Measurements from ENCODE around the gene SYNGR2.
"Not testable (repeated sequence)": the region's sequence is repeated elsewhere in the genome, so short reads cannot be mapped to it uniquely, and the experiment has no call there.

Gene SYNGR2

DNA sequence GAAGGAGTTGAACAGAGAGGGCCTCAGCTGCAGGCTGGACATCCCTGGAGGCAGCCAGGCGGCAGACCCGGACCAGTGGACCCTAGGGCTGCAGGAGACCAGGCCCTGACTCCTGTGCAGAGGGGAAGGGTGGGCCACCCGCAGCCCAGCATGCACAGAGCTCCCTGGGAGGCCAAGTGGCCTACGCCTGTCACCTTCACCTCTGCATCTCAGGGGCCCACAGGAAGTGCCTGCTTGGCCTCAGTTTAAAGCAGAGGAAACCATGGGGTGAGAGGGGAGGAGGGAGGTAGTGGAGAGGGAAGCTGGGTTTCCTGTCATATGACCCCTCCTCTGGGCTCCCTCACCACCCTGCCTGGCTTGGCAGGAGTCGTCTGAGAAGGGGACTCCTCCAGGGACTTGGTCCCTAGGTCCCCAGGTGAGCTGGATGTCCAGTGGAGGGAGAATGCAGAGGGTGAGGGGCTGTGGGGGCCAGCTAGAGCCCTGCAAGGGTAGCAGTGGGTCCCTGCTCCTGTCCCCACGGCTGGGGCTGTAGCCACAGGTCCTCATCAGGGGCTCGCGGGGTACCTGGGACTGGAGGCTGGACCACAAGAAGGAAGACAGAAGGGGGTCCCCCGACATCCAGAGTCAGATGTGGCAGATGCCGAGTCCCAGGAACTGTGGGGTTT lies 37.8 kb upstream of the SYNGR2 start, which contains the start of gene TMC8:
TMC8 (plus strand) TSS at position 335 of the 665 bp plus-strand sequence. CDS start 818 bp downstream, outside the sequence.
- DNase-seq, result no peak

GRCh38 chr17:78131172-78132083 lies 37.0 kb upstream of the SYNGR2 start:
- no peak for DNase-seq

- DNase-seq, result no peak
Observed at GRCh38 chr17:78132084-78132676, 36.2 kb upstream of the SYNGR2 start.

GRCh38 chr17:78132767-78133178 lies 35.6 kb upstream of the SYNGR2 start:
- no peak for DNase-seq

- no peak for DNase-seq
Observed at GRCh38 chr17:78133179-78133951, 35.0 kb upstream of the SYNGR2 start.

DNA sequence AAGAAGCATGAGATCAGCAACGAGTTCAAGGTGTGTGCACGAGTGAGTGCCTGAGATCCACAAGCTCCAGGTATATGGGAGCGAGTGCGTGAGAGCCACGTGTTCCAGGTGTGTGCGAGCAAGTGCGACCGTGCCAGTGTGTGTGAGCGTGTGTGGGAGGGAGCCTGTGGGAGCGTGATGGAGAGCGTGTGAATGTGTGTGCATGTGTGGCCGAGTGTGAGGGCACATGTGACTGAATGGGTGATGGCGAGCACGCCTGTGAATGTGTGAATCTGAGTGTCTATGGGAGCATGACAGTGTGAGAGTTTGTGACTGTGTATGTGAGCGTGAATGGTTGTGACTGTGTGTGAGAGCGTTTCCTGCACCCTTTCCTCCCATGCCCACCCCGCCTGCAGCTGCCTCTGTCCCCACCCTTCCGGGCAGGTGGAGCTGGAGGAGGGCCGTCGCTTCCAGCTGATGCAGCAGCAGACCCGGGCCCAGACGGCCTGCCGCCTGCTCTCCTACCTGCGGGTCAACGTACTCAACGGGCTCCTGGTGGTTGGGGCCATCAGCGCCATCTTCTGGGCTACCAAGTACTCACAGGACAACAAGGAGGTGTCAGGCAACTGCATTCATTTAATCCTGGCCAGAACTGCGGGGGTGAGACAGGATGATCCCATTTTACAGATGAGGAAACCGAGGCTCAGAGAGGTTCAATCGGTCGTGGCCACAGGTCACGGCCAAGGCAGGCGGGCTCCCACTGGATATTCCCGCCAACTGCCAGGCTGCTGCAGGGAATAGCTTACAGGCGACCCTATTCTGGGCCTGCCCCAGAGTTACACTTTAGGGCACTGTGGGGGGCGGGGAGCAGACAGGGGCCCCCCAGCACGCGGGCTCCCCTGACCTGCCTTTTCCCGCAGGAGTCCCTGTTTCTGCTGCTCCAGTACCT lies 34.1 kb upstream of the SYNGR2 start:
- DNase-seq, result no peak

DNA sequence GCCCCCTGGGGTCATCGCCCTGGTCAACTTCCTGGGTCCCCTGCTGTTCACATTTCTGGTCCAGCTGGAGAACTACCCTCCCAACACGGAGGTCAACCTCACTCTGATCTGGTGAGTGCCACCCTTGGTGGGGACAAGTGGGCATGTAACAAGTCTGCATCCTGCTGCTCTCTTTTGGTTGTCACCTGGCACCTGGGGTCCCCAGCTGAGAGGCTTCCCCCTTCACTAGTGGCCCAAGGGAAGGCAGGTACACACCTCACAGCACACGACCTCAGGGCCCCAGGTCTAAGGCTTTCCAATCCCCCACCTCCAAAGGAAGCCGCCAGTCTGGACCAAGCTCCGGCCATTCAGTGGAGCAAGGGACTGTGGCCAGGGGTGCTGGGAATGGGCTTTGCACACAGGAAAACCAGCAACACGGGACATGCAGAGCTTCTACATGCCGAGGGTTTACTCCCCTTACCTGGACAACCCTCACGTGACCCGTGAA lies 33.4 kb upstream of the SYNGR2 start:
- DNase-seq, result no peak

- DNase-seq, result no peak
Observed at GRCh38 chr17:78135858-78136500, 32.4 kb upstream of the SYNGR2 start.

GRCh38 chr17:78137392-78138203 lies 30.8 kb upstream of the SYNGR2 start:
- DNase-seq, result no peak

DNA sequence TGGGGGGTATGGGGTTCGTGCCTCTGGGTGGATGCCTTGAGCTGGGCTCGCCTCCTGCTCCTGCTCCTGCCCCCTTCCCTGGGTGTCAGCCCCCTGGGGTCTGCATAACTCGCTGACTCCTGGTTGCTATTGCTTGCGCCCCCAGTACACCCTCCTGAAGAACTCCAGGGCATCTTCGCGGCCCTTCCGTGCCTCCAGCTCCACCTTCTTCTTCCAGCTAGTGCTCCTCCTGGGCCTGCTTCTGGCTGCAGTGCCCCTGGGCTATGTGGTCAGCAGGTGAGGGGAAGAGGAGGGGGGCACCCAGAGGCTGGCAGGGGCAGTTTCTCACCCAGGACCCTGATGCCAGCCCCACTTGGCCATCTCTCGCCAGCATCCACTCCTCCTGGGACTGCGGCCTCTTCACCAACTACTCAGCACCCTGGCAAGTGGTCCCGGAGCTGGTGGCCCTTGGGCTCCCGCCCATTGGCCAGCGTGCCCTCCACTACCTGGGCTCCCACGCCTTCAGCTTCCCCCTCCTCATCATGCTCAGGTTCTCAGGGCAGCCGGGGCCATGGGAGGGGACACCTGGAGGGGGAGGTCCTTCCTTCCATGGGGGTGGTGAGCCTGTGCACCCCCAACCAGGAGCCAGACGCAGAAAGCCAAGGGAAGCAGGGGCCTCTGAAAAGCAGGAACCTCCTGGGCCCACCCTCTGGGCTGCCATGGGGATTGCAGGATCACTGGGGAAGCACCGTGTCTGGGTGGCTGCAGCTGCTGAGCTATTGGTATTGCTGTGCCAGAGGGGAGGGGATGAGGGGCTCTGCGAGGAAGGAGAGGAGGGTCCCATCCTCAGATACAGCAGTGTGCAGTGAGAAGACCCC lies 29.9 kb upstream of the SYNGR2 start:
- DNase-seq, result no peak

DNA sequence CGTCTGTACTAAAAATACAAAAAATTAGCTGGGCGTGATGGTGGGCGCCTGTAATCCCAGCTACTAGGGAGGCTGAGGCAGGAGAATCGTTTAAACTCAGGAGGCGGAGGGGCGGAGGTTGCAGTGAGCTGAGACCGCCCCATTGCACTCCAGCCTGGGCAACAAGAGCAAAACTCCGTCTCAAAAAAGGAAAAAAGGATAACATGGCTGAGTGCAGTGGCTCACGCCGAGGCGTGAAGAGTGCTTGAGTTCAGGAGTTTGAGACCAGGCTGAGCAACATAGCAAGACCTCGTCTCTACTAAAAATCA lies 28.6 kb upstream of the SYNGR2 start:
- not testable (repeated sequence) for DNase-seq

- DNase-seq, result peak; percentile 40
Observed at GRCh38 chr17:78140169-78141051, 28.0 kb upstream of the SYNGR2 start.

- no peak for DNase-seq
Observed at GRCh38 chr17:78141437-78142118, 26.8 kb upstream of the SYNGR2 start.

DNA sequence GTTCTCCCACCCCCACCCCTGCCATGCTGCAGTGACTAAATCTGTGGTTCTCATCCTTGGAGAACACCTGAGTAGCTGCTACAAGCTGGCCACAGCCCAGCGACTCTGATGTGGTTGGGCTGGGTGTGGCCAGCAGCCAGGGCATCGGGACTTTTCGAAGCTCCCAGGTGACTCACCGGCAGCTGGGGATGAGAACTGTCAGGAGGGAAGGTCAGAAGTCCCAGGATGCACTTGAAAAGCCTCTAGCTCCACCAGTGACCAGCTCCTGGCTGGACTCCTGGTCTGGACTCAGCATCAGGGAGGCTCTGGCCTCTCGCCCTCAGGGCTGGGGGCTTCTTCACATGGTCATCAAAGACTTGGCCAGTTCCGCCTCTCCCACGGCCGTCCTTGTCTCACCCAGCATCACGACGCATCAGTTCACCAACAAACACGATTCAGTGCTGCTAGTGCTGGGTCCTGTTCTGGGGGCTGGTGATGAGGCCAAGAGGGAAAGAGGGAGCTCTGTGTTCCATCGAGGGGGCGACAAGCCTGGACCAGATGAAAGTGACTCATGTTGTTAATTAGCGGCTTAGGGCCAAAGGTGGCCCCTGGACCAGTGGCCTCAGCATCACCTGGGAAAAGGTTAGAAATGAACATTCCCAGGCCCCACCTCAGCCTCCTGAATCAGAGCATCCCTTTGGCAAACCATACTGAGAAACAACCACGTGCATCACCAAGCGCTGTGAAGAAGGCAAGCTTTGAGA lies 26.1 kb upstream of the SYNGR2 start:
- no peak for DNase-seq

- no peak for DNase-seq
Observed at GRCh38 chr17:78143214-78144146, 24.9 kb upstream of the SYNGR2 start.

Measured in DMS 273 treated with DMSO at 0.1 percent for 48 hours (cell line).